Measurements from ENCODE around the gene INPP5K. TPM values are rescaled to one million over a fixed set of nuclear protein-coding genes. Genes with fewer than 3 reads are reported as not detected.

INPP5K gene
- total and polyA plus RNA-seq, 2 of the 4 experiments (the other 2 are of a cell fraction), result 14.9 to 17.4 TPM

GRCh38 chr17:1535737-1536136 is 19.3 kb upstream of the INPP5K start:
- ATAC-seq (ENCODE audit: low read depth) (peak; percentile 24), DNase-seq (no peak)
- H4K91ac ChIP-seq (ENCODE audit: insufficient read depth, low read depth, low read length), result no peak overlapping the region
- dilution Hi-C loops (cut with HindIII; ENCODE audit: low sequenced_read_pairs, unreplicated experiment) (no loop called here), intact Hi-C loops (cut with micrococcal nuclease) (no loop called here), in situ Hi-C loops (cut with MboI; ENCODE audit: low sequenced_read_pairs) (no loop called here)
- no peak overlapping the region for H3K4me3 ChIP-seq (ENCODE audit: insufficient read depth, low read depth, low read length)
- no peak overlapping the region for H2BK15ac ChIP-seq (ENCODE audit: low read depth, low read length)
- no peaks in the 10 kb centered on the region; the same call in 1 of the 2 replicates for H3K9me1 ChIP-seq (ENCODE audit: insufficient read depth, low read length)
- no peak overlapping the region for H3K23ac ChIP-seq (ENCODE audit: low read depth, low read length)
- H2AFZ ChIP-seq (replicated peaks; ENCODE audit: low read length, poor library complexity), result no peak overlapping the region
- no peak for TF ChIP-seq NFE2L2 (IDR thresholded peaks at IDR 0.05; ENCODE audit: low read depth, low read length)
- no peak for TF ChIP-seq RCOR1 (IDR thresholded peaks at IDR 0.05; ENCODE audit: insufficient replicate concordance, low read length)
- TF ChIP-seq RFX5 (IDR thresholded peaks at IDR 0.05; ENCODE audit: low read depth, low read length), result no peak
- TF ChIP-seq FOS (IDR thresholded peaks at IDR 0.05; ENCODE audit: low read depth, low read length), result no peak
- no peak for TF ChIP-seq USF2 (IDR thresholded peaks at IDR 0.05; ENCODE audit: low read depth, low read length)
- no peak for TF ChIP-seq ELK1 (IDR thresholded peaks at IDR 0.05; ENCODE audit: borderline replicate concordance, low read depth, low read length)
- TF ChIP-seq RAD21 (IDR thresholded peaks at IDR 0.05; ENCODE audit: low read length), result no peak
- no peak for TF ChIP-seq CHD1 (IDR thresholded peaks at IDR 0.05; ENCODE audit: low read depth, low read length)
- TF ChIP-seq BHLHE40 (IDR thresholded peaks at IDR 0.05; ENCODE audit: low read depth, low read length), result no peak
- TF ChIP-seq MAZ (IDR thresholded peaks at IDR 0.05; ENCODE audit: borderline replicate concordance, low read depth, low read length), result no peak
- TF ChIP-seq MXI1 (IDR thresholded peaks at IDR 0.05; ENCODE audit: borderline replicate concordance, low read depth, low read length), result no peak
- TF ChIP-seq CEBPB (IDR thresholded peaks at IDR 0.05; ENCODE audit: low read depth, low read length), result no peak
- no peak for TF ChIP-seq CTCF (conservative IDR thresholded peaks at IDR 0.05; ENCODE audit: low read depth, low read length)
- TF ChIP-seq POLR2A (IDR thresholded peaks at IDR 0.05; ENCODE audit: low read depth, low read length), result no peak
- no peak for TF ChIP-seq MAFK (IDR thresholded peaks at IDR 0.05; ENCODE audit: low read depth, low read length)
- TF ChIP-seq SMC3 (IDR thresholded peaks at IDR 0.05; ENCODE audit: low read depth, low read length), result no peak
- no peak overlapping the region for H4K5ac ChIP-seq (ENCODE audit: low read depth, low read length)
- H3K27me3 ChIP-seq (ENCODE audit: control insufficient read depth, insufficient read depth, low read length), result no peaks in the 10 kb centered on the region
- H3K9ac ChIP-seq (ENCODE audit: low read depth, low read length), result no peak overlapping the region
- H3K4me1 ChIP-seq (ENCODE audit: control insufficient read depth, insufficient read depth, low read length), result peaks cover 2% of the 10 kb centered on the region; the same call in 1 of the 2 replicates
- peaks cover 55% of the 10 kb centered on the region for H3K36me3 ChIP-seq (ENCODE audit: control insufficient read depth, insufficient read depth, low read length)
- H2BK5ac ChIP-seq (ENCODE audit: low read depth, low read length, poor library complexity, severe bottlenecking), result no peak overlapping the region
- no peak overlapping the region for H2AK5ac ChIP-seq (ENCODE audit: low read depth, low read length)
- no peak overlapping the region for H3K27ac ChIP-seq (ENCODE audit: insufficient read depth, low read length)
- H3K79me1 ChIP-seq (ENCODE audit: low read depth in 1 of 2, low read length in 2 of 2), result peaks cover 0 to 4% of the 10 kb centered on the region in 2 experiments; a peak in 1 of 4 replicates
- H3K9me3 ChIP-seq (ENCODE audit: control insufficient read depth, insufficient read depth, low read length), result no peaks in the 10 kb centered on the region
- H2BK120ac ChIP-seq (ENCODE audit: low read depth, low read length), result no peak overlapping the region
- BruUV-seq (replicated peaks), result no TSS peak
- H3K4ac ChIP-seq (ENCODE audit: low read depth, low read length), result no peak overlapping the region
- no peak overlapping the region for H3K18ac ChIP-seq (ENCODE audit: low read depth, low read length)
- no peak overlapping the region for H3K4me2 ChIP-seq (ENCODE audit: low read depth, low read length)
- H2BK20ac ChIP-seq (ENCODE audit: low read depth, low read length), result no peak overlapping the region
- 22% methylated on average over 1 of the region's 4 CpGs; no CpG with 5 or more reads in 1 of the 2 experiments for WGBS, 2 experiments (ENCODE audit: extremely low coverage in 2 of 2, insufficient read length in 1 of 2)
- no peak overlapping the region for H3K56ac ChIP-seq (ENCODE audit: extremely low read depth, insufficient read depth, low read length)
- ChIA-PET CTCF (interaction anchor here (0.6 kb wide), 1 partner anchor 122 kb away, joined by 8 read pairs; no protein-coding TSS in a partner anchor), POLR2A (ENCODE audit: unreplicated experiment) (no interaction called here)
- H4K8ac ChIP-seq (ENCODE audit: low read depth in 2 of 2, low read length in 2 of 2), result no peak overlapping the region
- H2AK9ac ChIP-seq (replicated peaks; ENCODE audit: low read depth, low read length, poor library complexity), result no peak overlapping the region
- no peaks in the 10 kb centered on the region; the same call in 1 of the 2 replicates for H4K20me1 ChIP-seq (ENCODE audit: insufficient read depth, low read length)
- no peak overlapping the region for H3K14ac ChIP-seq (replicated peaks; ENCODE audit: low read depth, low read length)

All from IMR-90 (cell line).